HG02642 (cell line): Measurements from ENCODE around the gene MT1H.
A peak's percentile ranks its signal among the peaks of the same experiment; 100 is the strongest.
"Not testable (repeated sequence)": the region's sequence is repeated elsewhere in the genome, so short reads cannot be mapped to it uniquely, and the experiment has no call there.

Experiments used
- ATAC-seq: cut with Tn5 transposase; IDR thresholded peaks from one replicate; pipeline ENCODE4 v1.9.1; 2021; ENCODE audit warnings: mild to moderate bottlenecking; ENCODE audit not compliant: unreplicated experiment, poor library complexity

The MT1H gene

DNA sequence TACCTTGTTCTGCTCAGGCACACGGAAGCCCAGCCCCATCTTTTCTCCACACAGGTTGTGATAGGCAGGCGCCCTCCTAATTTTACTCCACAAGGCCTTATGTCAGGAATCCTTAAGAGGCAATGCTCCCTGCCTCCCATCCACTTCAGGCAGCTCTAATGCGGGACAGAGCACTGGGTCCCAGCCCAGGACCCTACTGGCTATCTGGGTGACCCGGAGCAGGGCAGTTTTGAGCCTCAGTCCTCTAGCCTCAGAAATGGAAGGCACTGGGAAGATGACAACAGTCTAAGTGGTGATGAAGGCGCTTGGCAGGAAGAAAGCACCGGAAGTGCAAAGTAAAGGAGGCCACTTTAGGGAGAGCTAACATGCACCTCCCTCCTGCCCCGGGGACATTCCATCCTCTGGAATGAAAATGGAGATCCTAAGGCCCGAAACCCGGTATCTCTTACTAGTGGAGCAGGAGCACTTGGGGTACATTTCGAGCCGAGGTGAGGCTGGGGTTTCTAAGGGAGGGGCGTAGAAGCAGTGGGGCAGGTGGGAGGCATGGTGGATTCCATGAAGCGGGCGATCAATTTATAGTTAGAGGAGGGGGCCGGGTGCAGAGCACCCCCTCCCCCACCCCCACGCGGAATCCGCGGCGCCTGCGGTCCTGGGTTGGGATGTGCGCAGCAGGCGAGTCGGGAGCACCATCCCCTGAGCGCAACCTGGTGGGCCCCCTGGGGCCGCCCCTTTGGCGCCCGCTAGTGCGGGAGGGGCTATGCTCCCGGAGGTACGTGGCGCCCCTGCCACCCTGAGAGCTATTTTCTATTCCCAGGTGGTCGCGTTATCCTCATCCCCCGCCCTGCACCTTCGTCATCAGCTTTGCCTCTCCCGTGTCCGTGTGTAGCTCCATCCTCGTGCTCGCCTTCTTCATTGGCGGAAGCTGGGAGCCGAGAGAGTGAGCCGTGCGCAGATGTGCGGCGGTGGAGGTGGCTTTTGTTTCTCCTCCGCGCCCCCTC is 7.0 kb upstream of the MT1H start:
- no peak for ATAC-seq

GRCh38 chr16:56664506-56664905 is 5.1 kb upstream of the MT1H start:
- ATAC-seq = no peak

GRCh38 chr16:56665286-56666261 is 4.0 kb upstream of the MT1H start:
- ATAC-seq = not testable (repeated sequence)

DNA sequence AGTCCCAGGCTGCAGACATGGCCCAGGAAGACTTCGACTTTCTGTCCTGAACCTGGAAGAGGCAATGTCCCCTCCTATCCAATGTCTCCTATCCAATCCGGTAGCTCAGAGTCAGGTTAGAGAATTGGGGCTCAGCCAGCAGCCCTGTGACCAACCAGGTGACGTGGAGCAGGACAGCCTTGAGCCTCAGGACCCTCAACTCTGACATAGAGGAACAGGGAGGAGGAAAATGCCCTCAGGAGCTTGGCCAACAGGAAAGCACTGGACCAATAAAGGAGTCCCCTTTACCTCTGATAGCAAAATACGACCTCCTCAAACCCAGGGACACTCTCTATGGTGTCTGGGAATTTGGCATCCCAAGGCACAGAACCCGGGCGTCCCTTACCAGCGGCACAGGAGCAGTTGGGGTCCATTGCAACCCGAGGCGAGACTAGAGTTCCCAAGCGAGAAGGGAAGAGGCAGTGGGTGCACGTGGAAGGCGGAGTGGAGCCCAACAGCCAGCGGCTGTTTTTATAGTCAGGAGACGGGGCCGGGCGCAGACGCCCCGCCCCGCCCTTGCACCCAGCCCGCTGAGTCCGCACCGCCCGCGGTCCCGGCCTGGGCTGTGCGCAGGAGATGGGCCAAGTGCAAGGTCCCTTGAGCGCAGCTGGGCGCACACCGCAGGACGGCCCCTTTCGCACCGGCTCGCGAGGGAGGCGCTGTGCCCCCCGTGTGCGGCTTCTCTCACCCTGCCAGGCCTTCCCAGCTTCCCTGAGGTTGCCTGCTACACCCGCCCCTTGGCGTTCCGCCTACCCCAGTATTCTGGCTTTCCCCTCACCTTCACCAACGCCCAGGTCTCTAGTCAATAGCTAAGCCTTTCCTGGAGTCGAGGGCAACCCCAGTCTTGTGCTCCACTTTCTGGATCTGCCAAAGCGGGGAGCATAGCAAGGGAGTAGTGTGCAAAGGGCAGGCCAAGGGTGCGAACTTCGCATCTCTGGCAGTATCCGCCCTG is 1.7 kb upstream of the MT1H start, which contains the start of gene MT1G:
MT1G (minus strand) TSS at position 485 of the 991 bp plus-strand sequence; CDS start at position 413, 72 bp downstream.
- ATAC-seq = no peak

DNA sequence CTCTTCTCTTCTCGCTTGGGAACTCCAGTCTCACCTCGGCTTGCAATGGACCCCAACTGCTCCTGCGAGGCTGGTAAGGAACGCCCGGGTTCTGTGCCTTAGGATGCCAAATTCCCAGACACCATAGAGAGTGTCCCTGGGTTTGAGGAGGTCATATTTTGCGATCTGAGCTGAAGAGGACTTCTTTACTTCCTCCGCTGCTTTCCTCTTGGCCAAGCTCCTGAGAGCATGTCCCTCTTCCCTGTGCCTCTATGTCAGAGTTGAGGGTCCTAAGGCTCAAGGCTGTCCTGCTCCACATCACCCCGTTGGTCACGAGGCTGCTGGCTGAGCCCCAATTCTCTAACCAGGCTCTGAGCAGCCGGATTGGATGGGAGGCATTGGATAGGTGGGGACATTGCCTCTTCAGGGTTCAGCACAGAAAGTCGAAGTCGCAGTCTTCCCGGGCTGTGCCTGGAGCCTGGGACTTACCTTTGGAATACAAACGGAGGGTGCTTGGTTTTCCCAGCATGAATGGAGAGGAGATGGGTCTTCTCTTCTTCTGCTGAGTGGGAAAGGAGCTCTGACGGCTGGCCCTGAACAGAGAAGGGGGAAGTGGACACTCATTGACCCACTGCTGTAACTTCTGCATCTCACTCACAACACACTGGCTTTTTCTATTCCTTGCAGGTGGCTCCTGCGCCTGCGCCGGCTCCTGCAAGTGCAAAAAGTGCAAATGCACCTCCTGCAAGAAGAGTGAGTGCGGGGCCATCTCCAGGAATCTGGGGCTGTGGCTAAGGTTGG is 416 bp downstream of the MT1H start:
- no peak for ATAC-seq

GRCh38 chr16:56670620-56670934 is 963 bp downstream of the MT1H start:
- ATAC-seq = no peak

DNA sequence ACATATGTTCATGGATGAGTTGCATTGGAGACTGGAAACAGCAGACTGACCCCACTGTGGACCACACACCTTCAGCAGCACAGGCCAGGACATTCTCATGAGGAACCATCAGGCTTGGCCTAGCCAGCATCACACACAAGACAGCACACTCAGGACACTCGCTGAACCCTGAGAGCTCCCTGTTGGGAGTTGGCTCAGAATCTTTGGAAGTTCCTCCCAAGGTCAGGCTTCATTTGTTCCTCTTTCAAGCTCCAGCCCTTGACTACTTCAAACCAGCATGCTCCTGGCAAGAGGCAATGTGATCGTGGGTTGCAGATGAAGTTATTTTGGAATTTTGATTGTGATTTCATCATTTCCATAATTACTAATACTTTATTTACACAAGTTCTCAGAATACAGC is 2.1 kb downstream of the MT1H start:
- not testable (repeated sequence) for ATAC-seq

GRCh38 chr16:56672171-56672570 is 2.6 kb downstream of the MT1H start:
- ATAC-seq = not testable (repeated sequence)

- ATAC-seq = no peak
Observed at GRCh38 chr16:56672761-56673536, 3.3 kb downstream of the MT1H start.

GRCh38 chr16:56673921-56674320 is 4.3 kb downstream of the MT1H start:
- no peak for ATAC-seq

DNA sequence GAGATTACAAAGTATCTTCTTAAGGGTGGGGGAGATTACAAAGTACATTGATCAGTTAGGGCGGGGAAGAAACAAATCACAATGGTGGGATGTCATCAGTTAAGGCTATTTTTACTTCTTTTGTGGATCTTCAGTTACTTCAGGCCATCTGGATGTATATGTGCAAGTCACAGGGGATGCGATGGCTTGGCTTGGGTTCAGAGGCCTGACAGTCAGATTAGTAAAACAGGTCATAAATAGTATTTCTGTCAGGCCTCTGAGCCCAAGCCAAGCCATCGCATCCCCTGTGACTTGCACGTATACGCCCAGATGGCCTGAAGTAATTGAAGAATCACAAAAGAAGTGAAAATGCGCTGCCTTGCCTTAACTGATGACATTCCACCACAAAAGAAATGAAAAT is 5.0 kb downstream of the MT1H start:
- not testable (repeated sequence) for ATAC-seq

- no peak for ATAC-seq
Observed at GRCh38 chr16:56675685-56676210, 6.1 kb downstream of the MT1H start.

DNA sequence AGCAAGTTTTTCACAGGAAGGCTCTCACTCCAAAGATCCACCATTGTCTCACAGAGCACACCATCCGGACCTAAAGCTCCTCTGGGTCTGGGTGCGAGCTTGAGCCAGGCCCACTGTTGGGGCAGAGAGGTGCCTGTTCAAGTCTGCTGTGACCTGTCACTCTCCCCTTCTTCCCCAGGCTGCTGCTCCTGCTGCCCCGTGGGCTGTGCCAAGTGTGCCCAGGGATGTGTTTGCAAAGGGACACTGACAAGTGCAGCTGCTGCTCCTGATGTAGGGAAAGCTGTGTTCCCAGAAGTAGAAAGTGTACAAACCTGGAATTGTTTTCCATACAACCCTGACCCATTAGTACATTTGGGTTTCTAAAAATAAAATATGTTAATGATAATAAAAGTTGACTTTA is 7.9 kb downstream of the MT1H start:
- ATAC-seq = no peak

- no peak for ATAC-seq
Observed at GRCh38 chr16:56679078-56679730, 9.6 kb downstream of the MT1H start.

DNA sequence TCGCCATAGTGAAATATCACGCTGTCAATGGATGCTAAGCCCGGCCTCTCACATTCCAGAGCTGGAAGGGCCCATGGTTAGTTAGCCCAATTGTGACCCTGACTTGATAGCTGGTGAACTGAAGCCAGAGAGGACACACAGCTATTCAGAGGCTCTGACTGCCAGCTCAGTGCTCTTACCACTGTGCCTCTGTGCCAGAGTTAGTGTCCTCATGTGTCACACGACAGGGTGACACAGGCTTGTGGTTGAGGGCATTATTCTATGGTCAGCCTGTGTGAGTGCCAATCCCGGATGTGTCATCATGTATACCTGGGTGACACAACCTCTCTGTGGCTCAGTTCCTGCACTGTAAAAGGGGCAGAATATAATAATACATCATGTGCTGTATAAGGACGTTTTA is 10.2 kb downstream of the MT1H start:
- no peak for ATAC-seq

GRCh38 chr16:56681939-56682702 is 12.5 kb downstream of the MT1H start, which contains the start of gene MT1X:
TSS of gene MT1X (plus strand) at chr16:56682470. CDS start at chr16:56682541, 71 bp downstream.
- ATAC-seq = peak; percentile 99
